Adrenal gland (tissue), 12 donors: ENCODE data around the gene CNGA3. TPM values are rescaled to one million over a fixed set of nuclear protein-coding genes. Genes with fewer than 3 reads are reported as not detected.
A peak's percentile ranks its signal among the peaks of the same experiment; 100 is the strongest.

Experiments
- DNase-seq, 7 donors: peaks; one replicate each; pipeline ENCODE4 v3.0.0-alpha.2; 2019 to 2020
- H3K27ac ChIP-seq, 5 donors: fragments of 200-600 bp; sonication (generic) in 4 of 5; 1 replicate in 3 of 5; 2 replicates in 2 of 5; pipeline versions ENCODE4 v1.5.1 to v1.8.0; 2016 to 2020; ENCODE audit warnings: mild to moderate bottlenecking in 1 of 5
- H3K27me3 ChIP-seq: fragments of 200-600 bp; 2 replicates; pipeline ENCODE4 v1.8.0; 2021
- H3K36me3 ChIP-seq, 2 donors: fragments of 200-600 bp; replicated peaks in 1 of 2; 1 replicate in 1 of 2; 2 replicates in 1 of 2; pipeline versions ENCODE4 v1.5.1 to v1.8.0; 2018 to 2022
- H3K4me1 ChIP-seq, 2 donors: fragments of 200-600 bp; replicated peaks in 1 of 2; 1 replicate in 1 of 2; 2 replicates in 1 of 2; pipeline versions ENCODE4 v1.5.1 to v1.8.0; 2018 to 2021
- H3K4me3 ChIP-seq, 4 donors: fragments of 200-600 bp; sonication (generic) in 3 of 4; one replicate each; pipeline ENCODE4 v1.5.1; 2016 to 2018
- H3K9me3 ChIP-seq, 3 donors: fragments of 200-600 bp; sonication (generic) in 1 of 3; replicated peaks in 1 of 3; 1 replicate in 2 of 3; 2 replicates in 1 of 3; pipeline versions ENCODE4 v1.5.1 to v1.8.0; 2016 to 2021
- CTCF ChIP-seq, 6 experiments: fragments of 450-650 bp in 4 of 6; fragments of 200-600 bp in 2 of 6; sonication (generic) in 1 of 6; IDR thresholded peaks; 1 replicate in 5 of 6; 2 replicates in 1 of 6; pipeline versions ENCODE4 v1.5.1 to v1.8.0; 2016 to 2021; ENCODE audit warnings: antibody characterized with exemption in 6 of 6, mild to moderate bottlenecking in 2 of 6, moderate library complexity in 1 of 6
- POLR2A ChIP-seq, 2 donors: fragments of 450-650 bp; IDR thresholded peaks; one replicate each; pipeline ENCODE4 v1.6.1; 2017; ENCODE audit warnings: antibody characterized with exemption in 2 of 2, mild to moderate bottlenecking in 2 of 2, moderate library complexity in 1 of 2
- WGBS, 4 donors: extraction: QIAGEN DNeasy Blood & Tissue Kit in 2 of 4; methylation state at CpG; one replicate each; pipeline versions ENCODE4 v1.1.5 to v1.1.7; 2013 to 2017; 5-methylcytosine and 5-hydroxymethylcytosine counted together
- intact Hi-C, 2 donors: fragments of 100-400 bp; cut with DNase I; formaldehyde crosslinking; loops; one replicate each; pipeline versions ENCODE4 v1.14.1 to v1.15.0; 2022 to 2023
- polyA plus RNA-seq, 3 donors: library from polyadenylated mRNA; stranded (reverse); fragments of 200-250 nt in 2 of 3; fragments of 350-450 nt in 1 of 3; fragmentation: Illumina TruSeq in 1 of 3; extraction: RNeasy Lipid Tissue Mini Kit (QIAGEN cat#74804) in 1 of 3; gene quantifications; one replicate each; pipeline ENCODE4 v1.2.3, GENCODE V29; 2013 to 2014
- total RNA-seq, 9 donors: library from RNA; depleted of rRNA in 4 of 9; stranded (reverse); fragments of >200 nt in 4 of 9; fragments of 120-200 nt in 1 of 9; fragmentation: NEBNext Ultra II Directional in 1 of 9; extraction: Animal tissue kit (Norgen Biotek cat#: 25700) in 1 of 9; gene quantifications; one replicate each; pipeline versions ENCODE4 v1.1.0 to v1.2.4, GENCODE V29; 2013 to 2023
- donor health status: healthy with polysubstance abuse.
- donor health status: Bipolar disorder and iron deficiency.
- donor health status: DM: yes; HTN: yes; CAD: no.
- donor health status: DM: no; HTN: no; CAD: no.
- donor health status: DM: no; HTN: no; CAD: no.
- donor health status: DM: yes; HTN: yes; CAD: no.

Gene CNGA3
- total and polyA plus RNA-seq, 12 donors, result 0.07 to 0.28 (median 0.16) TPM; not detected in 5

- H3K27ac ChIP-seq, result no peak overlapping the region
- DNase-seq, result peak in 1 of 7 donors; percentile 58
- no peaks in the 10 kb centered on the region for H3K36me3 ChIP-seq
- H3K9me3 ChIP-seq, result no peaks in the 10 kb centered on the region
- TF ChIP-seq CTCF (IDR thresholded peaks at IDR 0.05) (no peak), POLR2A (IDR thresholded peaks at IDR 0.05) (no peak)
- peaks cover 52% of the 10 kb centered on the region for H3K27me3 ChIP-seq
- intact Hi-C loops, result no loop called here
- WGBS, 4 donors, result 2 to 17% (median 9%) methylated on average over 11 to 15 of the region's 15 CpGs
- peaks cover 3 to 12% of the 10 kb centered on the region in 2 donors for H3K4me1 ChIP-seq
- no peak overlapping the region for H3K4me3 ChIP-seq
These were observed 1.9 kb downstream of the CNGA3 start for GRCh38 chr2:98348066-98348561.

GRCh38 chr2:98350411-98350810, 4.2 kb downstream of the CNGA3 start:
- Histone ChIP-seq H3K9me3 (no peaks in the 10 kb centered on the region), H3K27me3 (peaks cover 42% of the 10 kb centered on the region), H3K4me3 (no peak overlapping the region), H3K27ac (no peak overlapping the region), H3K4me1 (peaks cover 3 to 12% of the 10 kb centered on the region in 2 donors), H3K36me3 (no peaks in the 10 kb centered on the region)
- no peak for TF ChIP-seq CTCF (IDR thresholded peaks at IDR 0.05)
- TF ChIP-seq POLR2A (IDR thresholded peaks at IDR 0.05), result no peak
- WGBS, 4 donors, result 77 to 94% (median 83%) methylated on average over 1 of the region's 1 CpG
- DNase-seq, result no peak
- intact Hi-C loops, result no loop called here

GRCh38 chr2:98355881-98356280, 9.6 kb downstream of the CNGA3 start:
- 54 to 64% (median 59%) methylated on average over 3 of the region's 3 CpGs for WGBS, 4 donors
- Histone ChIP-seq H3K27me3 (no peaks in the 10 kb centered on the region), H3K36me3 (no peaks in the 10 kb centered on the region), H3K4me1 (no peaks in the 10 kb centered on the region), H3K9me3 (no peaks in the 10 kb centered on the region), H3K4me3 (no peak overlapping the region), H3K27ac (no peak overlapping the region)
- no peak for DNase-seq
- intact Hi-C loops, result no loop called here
- TF ChIP-seq POLR2A (IDR thresholded peaks at IDR 0.05) (no peak), CTCF (IDR thresholded peaks at IDR 0.05) (no peak)

- WGBS, 4 donors, result 74 to 81% (median 78%) methylated on average over 7 of the region's 7 CpGs
- intact Hi-C loops, result no loop called here
These were observed 10.5 kb downstream of the CNGA3 start for GRCh38 chr2:98356729-98357128.

More at GRCh38 chr2:98356729-98357128, 10.5 kb downstream of the CNGA3 start:
- H3K36me3 ChIP-seq, result no peaks in the 10 kb centered on the region
- no peaks in the 10 kb centered on the region for H3K27me3 ChIP-seq
- no peak for DNase-seq
- TF ChIP-seq POLR2A (IDR thresholded peaks at IDR 0.05) (no peak), CTCF (IDR thresholded peaks at IDR 0.05) (no peak)
- H3K27ac ChIP-seq, result no peak overlapping the region
- H3K4me1 ChIP-seq, result no peaks in the 10 kb centered on the region
- H3K4me3 ChIP-seq, result no peak overlapping the region
- no peaks in the 10 kb centered on the region for H3K9me3 ChIP-seq
